Mucosa of descending colon (tissue), 3 donors: Measurements from ENCODE around the gene MRTFB. TPM values are rescaled to one million over a fixed set of nuclear protein-coding genes. Genes with fewer than 3 reads are reported as not detected.
A peak's percentile ranks its signal among the peaks of the same experiment; 100 is the strongest.

Experiments used
- ATAC-seq: fragments of 200-7000 bp; cut with Tn5 transposase; one replicate; pipeline ENCODE4 v1.9.1; 2020; ENCODE audit warnings: mild to moderate bottlenecking, moderate library complexity
- DNase-seq, 3 donors: peaks; one replicate each; pipeline ENCODE4 v3.0.0-alpha.2; 2020
- H3K36me3 ChIP-seq: fragments of 200-600 bp; one replicate; pipeline ENCODE4 v1.8.0; 2021; ENCODE audit warnings: low read depth, mild to moderate bottlenecking
- H3K4me1 ChIP-seq: fragments of 200-600 bp; one replicate; pipeline ENCODE4 v1.8.0; 2021; ENCODE audit warnings: low read depth, mild to moderate bottlenecking
- H3K4me3 ChIP-seq: fragments of 200-600 bp; one replicate; pipeline ENCODE4 v1.8.0; 2021; ENCODE audit warnings: mild to moderate bottlenecking
- H3K9me3 ChIP-seq: fragments of 200-600 bp; one replicate; pipeline ENCODE4 v1.8.0; 2021; ENCODE audit warnings: mild to moderate bottlenecking
- intact Hi-C, 2 donors: fragments of 100-400 bp; cut with DNase I in 1 of 2; cut with micrococcal nuclease in 1 of 2; formaldehyde crosslinking; loops; one replicate each; pipeline versions ENCODE4 v1.11.0 to v1.11.1; 2022; cut with DNase I, micrococcal nuclease
- total RNA-seq, 3 donors: library from RNA; stranded (reverse); fragmentation: NEBNext Ultra II Directional in 2 of 3; extraction: Animal tissue kit (Norgen Biotek cat#: 25700) in 2 of 3; gene quantifications; one replicate each; pipeline versions ENCODE4 v1.2.1 to v1.2.4, GENCODE V29; 2021 to 2023
- TF ChIP-seq, protein P1 (sequence below): fragments of 200-600 bp; IDR thresholded peaks from one replicate; pipeline ENCODE4 v1.8.0; 2022; ENCODE audit warnings: antibody characterized with exemption, mild to moderate bottlenecking
- donor health status: DM: no; HTN: no; CAD: no; lungs with moderate emphysema.
- donor health status: DM: no; HTN: no; CAD: no.
- donor health status: DM: no; HTN: yes; CAD: no.

The MRTFB gene
- total RNA-seq, 3 donors from 2014 or later: 40.0 to 49.9 (median 40.0) TPM

DNA sequence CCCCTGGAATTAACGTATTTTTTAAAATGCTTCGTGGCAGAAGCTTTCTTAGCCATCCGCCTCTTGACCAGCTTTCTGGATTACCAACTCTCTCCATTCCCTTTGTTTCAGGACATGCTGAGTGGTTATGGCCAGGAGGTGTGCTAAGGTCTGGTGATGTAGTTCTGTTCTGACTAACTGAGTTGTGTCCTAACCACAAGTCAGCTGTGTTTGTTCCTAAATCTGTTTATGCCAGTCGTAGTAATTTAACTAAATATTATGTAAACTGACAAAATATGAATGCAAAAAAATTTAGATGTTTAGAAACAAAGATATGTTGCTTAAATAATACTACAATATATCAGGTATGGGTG, 61.6 kb downstream of the MRTFB start:
- ATAC-seq (no peak), DNase-seq (no peak)
- Histone ChIP-seq H3K36me3 (no peaks in the 10 kb centered on the region), H3K4me3 (no peak overlapping the region), H3K9me3 (no peaks in the 10 kb centered on the region), H3K4me1 (peaks cover 10% of the 10 kb centered on the region)
- intact Hi-C loops: no loop called here
- TF ChIP-seq, protein P1, sequence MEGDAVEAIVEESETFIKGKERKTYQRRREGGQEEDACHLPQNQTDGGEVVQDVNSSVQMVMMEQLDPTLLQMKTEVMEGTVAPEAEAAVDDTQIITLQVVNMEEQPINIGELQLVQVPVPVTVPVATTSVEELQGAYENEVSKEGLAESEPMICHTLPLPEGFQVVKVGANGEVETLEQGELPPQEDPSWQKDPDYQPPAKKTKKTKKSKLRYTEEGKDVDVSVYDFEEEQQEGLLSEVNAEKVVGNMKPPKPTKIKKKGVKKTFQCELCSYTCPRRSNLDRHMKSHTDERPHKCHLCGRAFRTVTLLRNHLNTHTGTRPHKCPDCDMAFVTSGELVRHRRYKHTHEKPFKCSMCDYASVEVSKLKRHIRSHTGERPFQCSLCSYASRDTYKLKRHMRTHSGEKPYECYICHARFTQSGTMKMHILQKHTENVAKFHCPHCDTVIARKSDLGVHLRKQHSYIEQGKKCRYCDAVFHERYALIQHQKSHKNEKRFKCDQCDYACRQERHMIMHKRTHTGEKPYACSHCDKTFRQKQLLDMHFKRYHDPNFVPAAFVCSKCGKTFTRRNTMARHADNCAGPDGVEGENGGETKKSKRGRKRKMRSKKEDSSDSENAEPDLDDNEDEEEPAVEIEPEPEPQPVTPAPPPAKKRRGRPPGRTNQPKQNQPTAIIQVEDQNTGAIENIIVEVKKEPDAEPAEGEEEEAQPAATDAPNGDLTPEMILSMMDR: no peak

DNA sequence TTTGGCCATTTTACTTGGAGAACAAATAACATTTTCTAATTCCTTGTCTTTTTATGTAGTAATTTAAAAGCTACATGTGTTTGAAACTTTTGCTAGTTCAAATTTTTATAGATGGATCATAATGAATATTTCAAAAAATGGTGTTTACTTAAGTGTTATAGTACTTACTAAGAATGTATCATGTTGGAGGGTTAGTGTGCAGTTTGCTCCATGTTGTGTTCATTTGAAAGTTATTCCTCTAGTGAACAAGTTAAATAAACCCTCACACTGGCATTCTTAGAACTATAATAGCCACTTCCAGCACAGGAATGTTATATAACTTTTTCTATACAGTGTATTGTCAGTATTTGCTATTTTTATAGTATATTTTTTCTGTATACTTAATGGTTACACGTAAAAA, 62.8 kb downstream of the MRTFB start:
- Histone ChIP-seq H3K4me3 (no peak overlapping the region), H3K4me1 (peaks cover 10% of the 10 kb centered on the region), H3K9me3 (no peaks in the 10 kb centered on the region), H3K36me3 (no peaks in the 10 kb centered on the region)
- TF ChIP-seq, protein P1: no peak
- DNase-seq (no peak), ATAC-seq (no peak)
- intact Hi-C loops: no loop called here

DNA sequence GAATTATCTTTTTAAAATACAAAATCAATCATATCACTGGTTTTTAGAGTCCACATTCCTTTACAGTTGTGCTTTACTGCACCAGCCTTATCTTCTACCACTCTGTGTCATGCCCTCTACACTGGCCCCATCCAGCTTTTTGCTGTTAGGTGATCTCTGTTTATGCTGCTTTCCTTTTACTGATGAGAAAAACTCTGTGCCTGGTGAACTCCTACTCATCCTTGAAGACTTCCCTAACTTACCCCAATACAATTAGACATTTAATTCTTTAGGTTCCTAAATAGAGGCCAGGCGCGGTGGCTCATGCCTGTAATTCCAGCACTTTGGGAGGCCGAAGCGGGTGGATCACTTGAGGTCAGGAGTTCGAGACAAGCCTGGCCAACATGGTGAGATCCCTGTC, 64.6 kb downstream of the MRTFB start:
- Histone ChIP-seq H3K4me3 (no peak overlapping the region), H3K4me1 (peaks cover 10% of the 10 kb centered on the region), H3K9me3 (peaks cover 3% of the 10 kb centered on the region), H3K36me3 (no peaks in the 10 kb centered on the region)
- ATAC-seq (no peak), DNase-seq (no peak)
- intact Hi-C loops: no loop called here
- TF ChIP-seq, protein P1: no peak

DNA sequence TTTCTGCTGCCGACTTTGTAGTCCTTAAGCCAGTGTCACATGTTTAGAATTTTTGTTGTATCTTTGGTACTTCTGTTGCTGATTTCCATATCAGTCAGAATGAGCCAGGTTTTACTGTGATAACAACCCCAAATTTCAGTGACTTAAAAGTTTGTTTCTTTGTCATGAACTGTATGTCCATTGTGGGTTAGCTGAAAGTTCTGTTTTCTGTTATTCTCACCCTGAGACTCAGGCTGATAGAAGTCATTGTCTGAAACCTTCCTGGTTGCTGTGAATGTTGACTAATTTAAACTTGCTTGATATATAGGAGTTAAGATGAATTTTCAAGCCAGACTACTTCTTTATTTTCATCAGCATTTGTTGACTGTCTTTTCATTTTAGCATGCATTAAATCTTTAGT, 68.8 kb downstream of the MRTFB start:
- intact Hi-C loops: no loop called here
- DNase-seq (no peak), ATAC-seq (no peak)
- TF ChIP-seq, protein P1: no peak
- Histone ChIP-seq H3K36me3 (no peaks in the 10 kb centered on the region), H3K4me3 (no peak overlapping the region), H3K4me1 (no peaks in the 10 kb centered on the region), H3K9me3 (peaks cover 3% of the 10 kb centered on the region)

DNA sequence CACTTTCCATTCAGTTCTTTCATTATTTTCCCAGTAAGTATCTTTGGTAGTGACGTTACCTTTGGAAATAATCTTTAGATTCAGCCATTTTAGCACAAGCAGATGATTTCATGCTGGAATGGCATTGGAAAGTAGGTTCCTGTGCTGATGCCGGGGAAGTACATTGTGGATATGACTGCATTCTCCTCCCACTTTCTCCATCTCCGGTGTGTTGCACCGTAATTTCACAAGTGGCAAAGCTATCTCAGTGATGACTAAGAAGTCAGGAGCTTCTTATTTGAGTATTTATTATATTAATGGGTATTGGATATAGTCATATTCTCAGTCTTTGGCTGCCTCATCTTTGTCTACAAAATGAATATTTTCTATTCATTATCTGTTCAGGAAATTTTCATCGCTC, 69.8 kb downstream of the MRTFB start:
- ATAC-seq (no peak), DNase-seq (no peak)
- TF ChIP-seq, protein P1: no peak
- Histone ChIP-seq H3K9me3 (peaks cover 3% of the 10 kb centered on the region), H3K36me3 (no peaks in the 10 kb centered on the region), H3K4me3 (no peak overlapping the region), H3K4me1 (no peaks in the 10 kb centered on the region)
- intact Hi-C loops: no loop called here

DNA sequence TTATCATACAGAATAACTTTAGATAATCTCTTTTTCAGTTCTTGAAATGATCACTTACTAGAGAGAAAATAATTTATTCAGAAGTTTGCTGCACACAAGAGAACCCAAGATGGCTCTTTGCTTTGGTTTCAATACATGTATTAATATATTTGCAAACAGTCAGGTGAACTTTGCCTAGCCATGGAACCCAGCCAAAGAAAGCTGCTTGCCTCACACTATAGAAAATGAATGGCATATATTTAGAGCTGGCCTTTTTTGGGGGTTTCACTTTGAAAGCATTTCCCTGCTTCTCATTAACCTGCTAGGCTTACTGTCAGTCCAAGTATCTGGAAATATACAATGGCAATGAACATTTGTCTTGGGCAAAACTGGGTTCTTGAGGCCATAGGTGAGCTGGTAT, 75.3 kb downstream of the MRTFB start:
- Histone ChIP-seq H3K9me3 (no peaks in the 10 kb centered on the region), H3K36me3 (no peaks in the 10 kb centered on the region), H3K4me3 (no peak overlapping the region), H3K4me1 (no peaks in the 10 kb centered on the region)
- no peak for ATAC-seq
- TF ChIP-seq, protein P1: no peak
- intact Hi-C loops: no loop called here
- peak in 1 of 3 donors; percentile 7 for DNase-seq
